HFF-Myc (cell line): ENCODE data around the gene KCNMA1.

ENCODE experiments used
- DNase-seq: peaks from one replicate; pipeline ENCODE4 v3.0.0-alpha.2; 2011; ENCODE audit warnings: low read depth; ENCODE audit errors: extremely low read depth
- H3K4me3 ChIP-seq: replicated peaks from 2 replicates; pipeline ENCODE4 v1.5.1; 2011; ENCODE audit warnings: low read depth, mild to moderate bottlenecking, control low read depth, low read length
- CTCF ChIP-seq: IDR thresholded peaks from 2 replicates; pipeline ENCODE4 v1.5.1; 2012; ENCODE audit warnings: mild to moderate bottlenecking, low read depth, low read length, control low read depth; ENCODE audit errors: missing control alignments

Gene KCNMA1

GRCh38 chr10:76959111-76959510 lies 678.5 kb downstream of the KCNMA1 start:
- no peak overlapping the region for H3K4me3 ChIP-seq
- no peak for DNase-seq
- TF ChIP-seq CTCF = no peak

- no peak for TF ChIP-seq CTCF
Observed at GRCh38 chr10:76954838-76955237, 682.8 kb downstream of the KCNMA1 start.

GRCh38 chr10:76950354-76950753 lies 687.3 kb downstream of the KCNMA1 start:
- no peak for DNase-seq
- H3K4me3 ChIP-seq = no peak overlapping the region
- no peak for TF ChIP-seq CTCF

More at GRCh38 chr10:76954838-76955237, 682.8 kb downstream of the KCNMA1 start:
- no peak overlapping the region for H3K4me3 ChIP-seq
- no peak for DNase-seq

- no peak overlapping the region for H3K4me3 ChIP-seq
- no peak for TF ChIP-seq CTCF
- DNase-seq = no peak
Observed at GRCh38 chr10:76946270-76946669, 691.3 kb downstream of the KCNMA1 start.

- DNase-seq = no peak
- TF ChIP-seq CTCF = no peak
- no peak overlapping the region for H3K4me3 ChIP-seq
Observed at GRCh38 chr10:76945166-76945565, 692.4 kb downstream of the KCNMA1 start.

- no peak for DNase-seq
- TF ChIP-seq CTCF = no peak
- H3K4me3 ChIP-seq = no peak overlapping the region
Observed at GRCh38 chr10:76944640-76945039, 693.0 kb downstream of the KCNMA1 start.
